Pancreas (tissue), 8 donors: ENCODE measurements around the gene OR2A1. TPM values are rescaled to one million over a fixed set of nuclear protein-coding genes. Genes with fewer than 3 reads are reported as not detected.

Experiments used
- polyA plus RNA-seq, 2 donors: library from polyadenylated mRNA; stranded (reverse); fragments of 200-250 nt; gene quantifications; one replicate each; pipeline ENCODE4 v1.2.3, GENCODE V29; 2013
- total RNA-seq, 6 donors: library from RNA; stranded (reverse); fragmentation: NEBNext Ultra II Directional in 4 of 6; extraction: Animal tissue kit (Norgen Biotek cat#: 25700) in 4 of 6; gene quantifications; one replicate each; pipeline versions ENCODE4 v1.2.1 to v1.2.4, GENCODE V29; 2021 to 2023
- donor health status: healthy with polysubstance abuse.
- donor health status: DM: no; HTN: no; CAD: no; lungs with moderate emphysema.
- donor health status: DM: no; HTN: no; CAD: no.
- donor health status: Bipolar disorder and iron deficiency.
- donor health status: DM: yes; HTN: yes; CAD: no.
- donor health status: DM: no; HTN: no; CAD: no.
- donor health status: DM: no; HTN: no; CAD: no.
- donor health status: DM: yes; HTN: yes; CAD: no.

The OR2A1 gene
- total and polyA plus RNA-seq, 8 donors, result 0.14 TPM; not detected in 7

Other genes starting within 250 kb of the OR2A1 start
- not detected for gene OR2A25, start 242.6 kb upstream of the OR2A1 start, total RNA-seq
- under 1 TPM in 1 of 2 donors, not detected in 1; 0.12 TPM for gene OR2A25, start 242.6 kb upstream of the OR2A1 start, polyA plus RNA-seq
- not detected for gene OR2A12, start 226.1 kb upstream of the OR2A1 start, total RNA-seq
- gene OR2A12, start 226.1 kb upstream of the OR2A1 start, polyA plus RNA-seq, result not detected
- gene OR2A2, start 202.8 kb upstream of the OR2A1 start, total RNA-seq, result not detected
- not detected for gene OR2A2, start 202.8 kb upstream of the OR2A1 start, polyA plus RNA-seq
- not detected for gene OR2A14, start 189.2 kb upstream of the OR2A1 start, total RNA-seq
- not detected for gene OR2A14, start 189.2 kb upstream of the OR2A1 start, polyA plus RNA-seq
- 1 to 10 TPM in 4 of 6 donors, under 1 TPM in 2; 0.51 to 5.4 (median 1.5) TPM for gene CTAGE4, start 129.0 kb upstream of the OR2A1 start, total RNA-seq
- gene CTAGE4, start 129.0 kb upstream of the OR2A1 start, polyA plus RNA-seq, result 1 to 10 TPM; 2.7 to 4.0 TPM
- 10 to 100 TPM in 1 of 6 donors, 1 to 10 TPM in 5; 5.1 to 10.6 (median 7.6) TPM for gene ARHGEF35, start 116.6 kb upstream of the OR2A1 start, total RNA-seq
- gene ARHGEF35, start 116.6 kb upstream of the OR2A1 start, polyA plus RNA-seq, result 1 to 10 TPM; 6.1 to 7.1 TPM
- not detected for gene OR2A42, start 72.8 kb upstream of the OR2A1 start, total RNA-seq
- gene OR2A42, start 72.8 kb upstream of the OR2A1 start, polyA plus RNA-seq, result not detected
- gene OR2A7, start 47.6 kb upstream of the OR2A1 start, total RNA-seq, result 1 to 10 TPM; 2.9 to 5.7 (median 3.5) TPM
- gene OR2A7, start 47.6 kb upstream of the OR2A1 start, polyA plus RNA-seq, result 1 to 10 TPM; 1.3 to 1.4 TPM
- gene CTAGE8, start 43.1 kb upstream of the OR2A1 start, total RNA-seq, result 1 to 10 TPM in 5 of 6 donors, under 1 TPM in 1; 0.72 to 2.6 (median 1.7) TPM
- gene CTAGE8, start 43.1 kb upstream of the OR2A1 start, polyA plus RNA-seq, result 1 to 10 TPM in 1 of 2 donors, not detected in 1; 1.8 TPM
- gene ARHGEF5, start 43.0 kb downstream of the OR2A1 start, total RNA-seq, result 10 to 100 TPM; 14.2 to 28.4 (median 17.3) TPM
- gene ARHGEF5, start 43.0 kb downstream of the OR2A1 start, polyA plus RNA-seq, result 1 to 10 TPM; 8.4 to 9.1 TPM
- gene NOBOX, start 91.3 kb downstream of the OR2A1 start, total RNA-seq, result not detected
- gene NOBOX, start 91.3 kb downstream of the OR2A1 start, polyA plus RNA-seq, result not detected